H1 (cell line): ENCODE results near the gene CKB. TPM values are rescaled to one million over a fixed set of nuclear protein-coding genes. Genes with fewer than 3 reads are reported as not detected.

Experiments
- ASH2L ChIP-seq: fragments of 200-600, 300-600 bp; sonication (generic); IDR thresholded peaks from one replicate; pipeline ENCODE4 v1.7.1; 2017; ENCODE audit warnings: low read length
- BACH1 ChIP-seq: IDR thresholded peaks from 2 replicates; pipeline ENCODE4 v1.6.1; 2012; ENCODE audit warnings: low read length, improper control_type of control experiment
- CREB1 ChIP-seq: IDR thresholded peaks from 2 replicates; pipeline ENCODE4 v1.6.1; 2012; ENCODE audit warnings: inconsistent platforms
- GTF2F1 ChIP-seq: IDR thresholded peaks from 2 replicates; pipeline ENCODE4 v1.6.1; 2012; ENCODE audit warnings: low read depth, low read length, improper control_type of control experiment, borderline replicate concordance
- HDAC2 ChIP-seq, 2 experiments: fragments of 300-600 bp in 1 of 2; sonication (generic) in 1 of 2; IDR thresholded peaks; 2 replicates each; pipeline ENCODE4 v1.6.1; 2011 to 2012; ENCODE audit warnings: low read depth in 2 of 2, low read length in 2 of 2, mild to moderate bottlenecking in 2 of 2, moderate library complexity in 2 of 2, borderline replicate concordance in 1 of 2, inconsistent platforms in 1 of 2
- HDAC6 ChIP-seq: IDR thresholded peaks from one replicate; pipeline ENCODE4 v1.7.1; 2012; ENCODE audit warnings: low read depth, mild to moderate bottlenecking, inconsistent platforms, low read length, moderate library complexity
- KDM1A ChIP-seq: fragments of 200-600, 300-600 bp; sonication (generic); IDR thresholded peaks from 2 replicates; pipeline ENCODE4 v1.7.1; 2016; ENCODE audit warnings: mild to moderate bottlenecking, low read length, borderline replicate concordance
- KDM4A ChIP-seq: IDR thresholded peaks from one replicate; pipeline ENCODE4 v1.7.1; 2012; ENCODE audit warnings: low read depth, mild to moderate bottlenecking, moderate library complexity, low read length, inconsistent platforms; ENCODE audit not compliant: severe bottlenecking
- KDM5A ChIP-seq: fragments of 200-600 bp; IDR thresholded peaks from 2 replicates; pipeline ENCODE4 v1.7.1; 2012; ENCODE audit warnings: mild to moderate bottlenecking, low read length, inconsistent platforms, mixed read lengths
- POLR2A ChIP-seq, 2 experiments: IDR thresholded peaks; 1 replicate in 1 of 2; 2 replicates in 1 of 2; pipeline ENCODE4 v1.6.1; 2011; ENCODE audit warnings: low read depth in 2 of 2, low read length in 2 of 2, mild to moderate bottlenecking in 2 of 2; ENCODE audit errors: control extremely low read depth in 1 of 2
- POLR2AphosphoS5 ChIP-seq: IDR thresholded peaks from 2 replicates; pipeline ENCODE4 v1.6.1; 2011; ENCODE audit warnings: low read depth, low read length
- RBBP5 ChIP-seq: IDR thresholded peaks from 2 replicates; pipeline ENCODE4 v1.7.1; 2012; ENCODE audit warnings: low read depth, mild to moderate bottlenecking, inconsistent platforms, low read length, moderate library complexity, borderline replicate concordance
- RXRA ChIP-seq: IDR thresholded peaks from 2 replicates; pipeline ENCODE4 v1.6.1; 2011; ENCODE audit warnings: low read depth, mild to moderate bottlenecking, low read length, moderate library complexity; ENCODE audit not compliant: insufficient read depth
- SRF ChIP-seq: IDR thresholded peaks from 2 replicates; pipeline ENCODE4 v1.6.1; 2011; ENCODE audit warnings: mild to moderate bottlenecking, low read depth, low read length, moderate library complexity
- TAF1 ChIP-seq: IDR thresholded peaks from 2 replicates; pipeline ENCODE4 v1.6.1; 2011; ENCODE audit warnings: mild to moderate bottlenecking, low read depth, low read length
- TEAD4 ChIP-seq: IDR thresholded peaks from 2 replicates; pipeline ENCODE4 v1.6.1; 2012; ENCODE audit warnings: low read depth, low read length, inconsistent platforms, mixed read lengths
- polyA plus RNA-seq, 7 experiments: library from polyadenylated mRNA; depleted of rRNA in 3 of 7; stranded (reverse) in 5 of 7; unstranded in 2 of 7; fragments of >200 nt in 5 of 7; fragments of 200-250 nt in 2 of 7; gene quantifications; 1 replicate in 5 of 7; 2 replicates in 1 of 7; 4 replicates in 1 of 7; pipeline versions ENCODE4 v1.2.1 to v1.2.3, GENCODE V29; 2011 to 2013; ENCODE audit warnings: missing spikeins in 2 of 7, mixed read lengths in 2 of 7
- total RNA-seq: library from RNA; stranded (reverse); fragmentation: NEBNext Ultra II Directional; extraction: Animal tissue kit (Norgen Biotek cat#: 25700); gene quantifications from 2 replicates; pipeline ENCODE4 v1.2.1, GENCODE V29; 2021
- TF ChIP-seq, protein P1 (sequence below): IDR thresholded peaks from 2 replicates; pipeline ENCODE4 v1.6.1; 2011; ENCODE audit warnings: low read length, improper control_type of control experiment

CKB gene
- total and polyA plus RNA-seq, 2 of the 8 experiments (the other 6 are each of a cell fraction or from before 2014, with no cell fraction given): 538 to 950 TPM

- TF ChIP-seq GTF2F1 (no peak), TEAD4 (no peak), KDM1A (no peak), POLR2A (IDR thresholded peaks at IDR 0.05; ENCODE audit: control extremely low read depth in 1 of 2, low read depth in 2 of 2, low read length in 2 of 2) (peak; percentile 28 to 76), KDM4A (peak; percentile 67), CREB1 (peak; percentile 73), SRF (no peak), ASH2L (peak; percentile 86), TAF1 (peak; percentile 64), KDM5A (0 out of 2 replicates have a peak, but pooled peaks have one; percentile 37), RBBP5 (peak; percentile 96), POLR2AphosphoS5 (peak; percentile 74; the same call in 1 of the 2 replicates), HDAC6 (no peak), RXRA (no peak), BACH1 (no peak), HDAC2 (IDR thresholded peaks at IDR 0.05; ENCODE audit: borderline replicate concordance in 1 of 2, low read depth in 2 of 2, low read length in 2 of 2) (0 out of 4 replicates have a peak, but pooled peaks of 1 of the 2 experiments have one; percentile 44)
- TF ChIP-seq, protein P1, sequence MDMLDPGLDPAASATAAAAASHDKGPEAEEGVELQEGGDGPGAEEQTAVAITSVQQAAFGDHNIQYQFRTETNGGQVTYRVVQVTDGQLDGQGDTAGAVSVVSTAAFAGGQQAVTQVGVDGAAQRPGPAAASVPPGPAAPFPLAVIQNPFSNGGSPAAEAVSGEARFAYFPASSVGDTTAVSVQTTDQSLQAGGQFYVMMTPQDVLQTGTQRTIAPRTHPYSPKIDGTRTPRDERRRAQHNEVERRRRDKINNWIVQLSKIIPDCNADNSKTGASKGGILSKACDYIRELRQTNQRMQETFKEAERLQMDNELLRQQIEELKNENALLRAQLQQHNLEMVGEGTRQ: no peak
These were observed 40.0 kb upstream of the CKB start, which contains the start of the genes BAG5 and COA8 (continued) for GRCh38 chr14:103562429-103563225.
